Peyer's patch (tissue), 4 donors: Measurements from ENCODE around the gene EEF1AKMT3.

ENCODE experiments used
- CTCF ChIP-seq, 6 experiments: fragments of 450-650 bp in 4 of 6; fragments of 200-600 bp in 2 of 6; sonication (generic) in 1 of 6; IDR thresholded peaks; one replicate each; pipeline ENCODE4 v1.5.1; 2017 to 2019; ENCODE audit warnings: antibody characterized with exemption in 6 of 6, mild to moderate bottlenecking in 3 of 6, moderate library complexity in 1 of 6
- POLR2A ChIP-seq, 2 donors: fragments of 450-650 bp; IDR thresholded peaks; one replicate each; pipeline ENCODE4 v1.5.1; 2017; ENCODE audit warnings: antibody characterized with exemption in 2 of 2, mild to moderate bottlenecking in 2 of 2, moderate library complexity in 2 of 2

- no peak for TF ChIP-seq CTCF (IDR thresholded peaks at IDR 0.05)
- TF ChIP-seq POLR2A (IDR thresholded peaks at IDR 0.05) = no peak
These were observed 5.5 kb downstream of the EEF1AKMT3 start for GRCh38 chr12:57777911-57778310.
